Fibroblast of lung (primary cell): Measurements from ENCODE around the gene DUT. TPM values are rescaled to one million over a fixed set of nuclear protein-coding genes. Genes with fewer than 3 reads are reported as not detected.

Experiments
- DNase-seq, 2 donors: peaks; one replicate each; pipeline versions ENCODE4 v3.0.0 to v3.0.0-alpha.2; 2010; ENCODE audit warnings: low read depth in 2 of 2
- H2AFZ ChIP-seq: 2 replicates; pipeline ENCODE4 v1.5.1; 2012; ENCODE audit warnings: low read length, control low read depth, inconsistent platforms
- H3K27ac ChIP-seq: 2 replicates; pipeline ENCODE4 v1.5.1; 2011; ENCODE audit warnings: low read length, control low read depth; ENCODE audit not compliant: insufficient read depth
- H3K27me3 ChIP-seq: 2 replicates; pipeline ENCODE4 v1.5.1; 2011; ENCODE audit warnings: mild to moderate bottlenecking, low read length; ENCODE audit not compliant: control insufficient read depth, insufficient read depth
- H3K36me3 ChIP-seq: 2 replicates; pipeline ENCODE4 v1.5.1; 2011; ENCODE audit warnings: low read length; ENCODE audit not compliant: control insufficient read depth, insufficient read depth
- H3K4me1 ChIP-seq: 2 replicates; pipeline ENCODE4 v1.5.1; 2011; ENCODE audit warnings: low read length; ENCODE audit not compliant: control insufficient read depth, insufficient read depth; ENCODE audit errors: extremely low read depth
- H3K4me2 ChIP-seq: 2 replicates; pipeline ENCODE4 v1.5.1; 2011; ENCODE audit warnings: low read length, control low read depth; ENCODE audit not compliant: insufficient read depth; ENCODE audit errors: extremely low read depth
- H3K4me3 ChIP-seq, 4 experiments: fragments of 200-600 bp in 1 of 4; sonication (generic) in 1 of 4; replicated peaks in 1 of 4; 2 replicates each; pipeline ENCODE4 v1.5.1; 2011 to 2016; ENCODE audit warnings: low read length in 4 of 4, low read depth in 3 of 4, mild to moderate bottlenecking in 3 of 4, control low read depth in 2 of 4, inconsistent platforms in 1 of 4, mixed read lengths in 1 of 4; ENCODE audit not compliant: insufficient read depth in 1 of 4; ENCODE audit errors: control extremely low read depth in 1 of 4
- H3K79me2 ChIP-seq: 2 replicates; pipeline ENCODE4 v1.5.1; 2012; ENCODE audit warnings: mild to moderate bottlenecking, low read length, inconsistent platforms; ENCODE audit not compliant: control insufficient read depth, insufficient read depth
- H3K9ac ChIP-seq: 2 replicates; pipeline ENCODE4 v1.5.1; 2011; ENCODE audit warnings: mild to moderate bottlenecking, low read length, control low read depth; ENCODE audit not compliant: insufficient read depth
- H3K9me3 ChIP-seq: 2 replicates; pipeline ENCODE4 v1.5.1; 2012; ENCODE audit warnings: low read depth, low read length; ENCODE audit not compliant: control insufficient read depth, insufficient read depth
- H4K20me1 ChIP-seq: 2 replicates; pipeline ENCODE4 v1.5.1; 2011; ENCODE audit warnings: low read length; ENCODE audit not compliant: control insufficient read depth, insufficient read depth; ENCODE audit errors: extremely low read depth
- EZH2 ChIP-seq: IDR thresholded peaks from 2 replicates; pipeline ENCODE4 v1.5.1; 2012; ENCODE audit warnings: low read length, control low read depth, mild to moderate bottlenecking; ENCODE audit errors: missing control alignments
- polyA plus RNA-seq, 2 donors: library from polyadenylated mRNA; depleted of rRNA in 1 of 2; stranded (reverse) in 1 of 2; unstranded in 1 of 2; fragments of >200 nt; gene quantifications; 2 replicates each; pipeline ENCODE4 v1.2.1, GENCODE V29; 2011 to 2012; ENCODE audit warnings: missing spikeins in 1 of 2
- total RNA-seq: library from RNA; depleted of rRNA; stranded (reverse); fragments of >200 nt; gene quantifications from 2 replicates; pipeline ENCODE4 v1.2.1, GENCODE V29; 2014
- TF ChIP-seq, protein P1 (sequence below), 2 donors: IDR thresholded peaks in 1 of 2; conservative IDR thresholded peaks in 1 of 2; 1 replicate in 1 of 2; 2 replicates in 1 of 2; pipeline ENCODE4 v1.5.1; 2011 to 2012; ENCODE audit warnings: low read length in 2 of 2, control low read depth in 1 of 2, inconsistent platforms in 1 of 2, low read depth in 1 of 2, mild to moderate bottlenecking in 1 of 2

The DUT gene
- total and polyA plus RNA-seq, 2 donors (not counting 1 experiment from before 2014, with no cell fraction given): 47.6 to 52.9 TPM

DNA sequence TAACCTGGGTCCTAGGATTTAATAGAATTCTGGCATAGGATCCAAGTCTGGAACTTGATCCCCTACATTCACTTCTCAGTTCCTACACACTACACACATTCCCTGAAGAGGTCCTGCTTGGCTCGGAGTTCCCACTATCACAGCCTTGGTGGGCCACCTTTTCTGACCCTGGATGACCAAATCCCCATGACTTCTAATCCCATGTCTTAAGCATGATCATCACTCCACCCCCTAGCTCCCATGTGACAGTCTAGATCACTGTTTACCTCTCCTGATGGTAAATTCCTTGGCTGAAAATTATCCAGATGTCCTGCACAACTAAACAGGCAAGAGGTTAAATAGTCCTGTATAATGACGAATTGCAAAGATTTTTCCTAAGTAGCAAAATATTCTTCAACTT is 40.3 kb downstream of the DUT start:
- Histone ChIP-seq H3K9ac (no peak overlapping the region), H3K4me1 (peaks cover 6% of the 10 kb centered on the region), H3K4me2 (no peak overlapping the region), H3K27ac (no peak overlapping the region), H2AFZ (no peak overlapping the region), H3K27me3 (no peaks in the 10 kb centered on the region), H3K79me2 (no peaks in the 10 kb centered on the region), H4K20me1 (no peaks in the 10 kb centered on the region), H3K4me3 (no peak overlapping the region), H3K9me3 (no peaks in the 10 kb centered on the region), H3K36me3 (no peaks in the 10 kb centered on the region)
- TF ChIP-seq, protein P1, sequence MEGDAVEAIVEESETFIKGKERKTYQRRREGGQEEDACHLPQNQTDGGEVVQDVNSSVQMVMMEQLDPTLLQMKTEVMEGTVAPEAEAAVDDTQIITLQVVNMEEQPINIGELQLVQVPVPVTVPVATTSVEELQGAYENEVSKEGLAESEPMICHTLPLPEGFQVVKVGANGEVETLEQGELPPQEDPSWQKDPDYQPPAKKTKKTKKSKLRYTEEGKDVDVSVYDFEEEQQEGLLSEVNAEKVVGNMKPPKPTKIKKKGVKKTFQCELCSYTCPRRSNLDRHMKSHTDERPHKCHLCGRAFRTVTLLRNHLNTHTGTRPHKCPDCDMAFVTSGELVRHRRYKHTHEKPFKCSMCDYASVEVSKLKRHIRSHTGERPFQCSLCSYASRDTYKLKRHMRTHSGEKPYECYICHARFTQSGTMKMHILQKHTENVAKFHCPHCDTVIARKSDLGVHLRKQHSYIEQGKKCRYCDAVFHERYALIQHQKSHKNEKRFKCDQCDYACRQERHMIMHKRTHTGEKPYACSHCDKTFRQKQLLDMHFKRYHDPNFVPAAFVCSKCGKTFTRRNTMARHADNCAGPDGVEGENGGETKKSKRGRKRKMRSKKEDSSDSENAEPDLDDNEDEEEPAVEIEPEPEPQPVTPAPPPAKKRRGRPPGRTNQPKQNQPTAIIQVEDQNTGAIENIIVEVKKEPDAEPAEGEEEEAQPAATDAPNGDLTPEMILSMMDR (conservative IDR thresholded peaks at IDR 0.05 in 1 of 2, IDR thresholded peaks at IDR 0.05 in 1 of 2; ENCODE audit: low read depth in 1 of 2, low read length in 2 of 2): no peak
- TF ChIP-seq EZH2: no peak
- no peak for DNase-seq

- Histone ChIP-seq H3K27me3 (no peaks in the 10 kb centered on the region), H4K20me1 (no peaks in the 10 kb centered on the region), H2AFZ (no peak overlapping the region), H3K4me3 (no peak overlapping the region), H3K4me1 (peaks cover 6% of the 10 kb centered on the region), H3K4me2 (no peak overlapping the region), H3K9me3 (no peaks in the 10 kb centered on the region), H3K27ac (no peak overlapping the region), H3K36me3 (no peaks in the 10 kb centered on the region), H3K9ac (no peak overlapping the region), H3K79me2 (no peaks in the 10 kb centered on the region)
- no peak for DNase-seq
- TF ChIP-seq, protein P1 (conservative IDR thresholded peaks at IDR 0.05 in 1 of 2, IDR thresholded peaks at IDR 0.05 in 1 of 2; ENCODE audit: low read depth in 1 of 2, low read length in 2 of 2): no peak
- TF ChIP-seq EZH2: no peak
Observed at GRCh38 chr15:48371961-48372360, 40.7 kb downstream of the DUT start.

GRCh38 chr15:48373821-48374451 is 42.7 kb downstream of the DUT start:
- Histone ChIP-seq H3K27ac (no peak overlapping the region), H3K9me3 (no peaks in the 10 kb centered on the region), H3K4me1 (peaks cover 6% of the 10 kb centered on the region), H3K4me3 (no peak overlapping the region), H3K4me2 (peak overlapping the region; percentile 45), H4K20me1 (no peaks in the 10 kb centered on the region), H2AFZ (no peak overlapping the region), H3K79me2 (no peaks in the 10 kb centered on the region), H3K36me3 (no peaks in the 10 kb centered on the region), H3K27me3 (no peaks in the 10 kb centered on the region), H3K9ac (no peak overlapping the region)
- DNase-seq: peak; percentile 69 to 98
- TF ChIP-seq, protein P1 (conservative IDR thresholded peaks at IDR 0.05 in 1 of 2, IDR thresholded peaks at IDR 0.05 in 1 of 2; ENCODE audit: low read depth in 1 of 2, low read length in 2 of 2): no peak
- TF ChIP-seq EZH2: no peak
